Midbrain (tissue), 1 donor: Measurements from ENCODE around the gene EFL1.
"Not testable (repeated sequence)": the region's sequence is repeated elsewhere in the genome, so short reads cannot be mapped to it uniquely, and the experiment has no call there.

ENCODE experiments used
- DNase-seq: peaks from one replicate; lab custom pipeline; 2025; lab: John Stamatoyannopoulos, UW

Gene EFL1

GRCh38 chr15:82262422-82263026 lies at the start of gene EFL1, which contains the start of gene SAXO2:
Gene EFL1 (minus strand): TSS chr15:82262734. CDS start chr15:82261778, 956 bp downstream.
Gene SAXO2 (plus strand): TSS chr15:82262818. CDS start chr15:82262880, 62 bp downstream.
- DNase-seq = peak; percentile 87

GRCh38 chr15:82311321-82311720 lies 48.8 kb upstream of the EFL1 start:
- not testable (repeated sequence) for DNase-seq

- no peak for DNase-seq
Observed at GRCh38 chr15:82309802-82310201, 47.3 kb upstream of the EFL1 start.

- no peak for DNase-seq
Observed at GRCh38 chr15:82307714-82308081, 45.2 kb upstream of the EFL1 start.

GRCh38 chr15:82306791-82307713 lies 44.5 kb upstream of the EFL1 start:
- no peak for DNase-seq

- no peak for DNase-seq
Observed at GRCh38 chr15:82305621-82306048, 43.1 kb upstream of the EFL1 start.

GRCh38 chr15:82304778-82305090 lies 42.2 kb upstream of the EFL1 start:
- no peak for DNase-seq

- no peak for DNase-seq
Observed at GRCh38 chr15:82303956-82304777, 41.6 kb upstream of the EFL1 start.

- no peak for DNase-seq
Observed at GRCh38 chr15:82301296-82302016, 38.9 kb upstream of the EFL1 start.

- DNase-seq = no peak
Observed at GRCh38 chr15:82300883-82301282, 38.3 kb upstream of the EFL1 start.

GRCh38 chr15:82300326-82300725 lies 37.8 kb upstream of the EFL1 start:
- DNase-seq = not testable (repeated sequence)

GRCh38 chr15:82299511-82299914 lies 37.0 kb upstream of the EFL1 start:
- not testable (repeated sequence) for DNase-seq

GRCh38 chr15:82298520-82298919 lies 36.0 kb upstream of the EFL1 start:
- DNase-seq = no peak

GRCh38 chr15:82298032-82298431 lies 35.5 kb upstream of the EFL1 start:
- DNase-seq = no peak

- no peak for DNase-seq
Observed at GRCh38 chr15:82297546-82297945, 35.0 kb upstream of the EFL1 start.

- no peak for DNase-seq
Observed at GRCh38 chr15:82294061-82294690, 31.6 kb upstream of the EFL1 start.

- DNase-seq = no peak
Observed at GRCh38 chr15:82292271-82292670, 29.7 kb upstream of the EFL1 start.

- not testable (repeated sequence) for DNase-seq
Observed at GRCh38 chr15:82288202-82288601, 25.7 kb upstream of the EFL1 start.

- not testable (repeated sequence) for DNase-seq
Observed at GRCh38 chr15:82286475-82286874, 23.9 kb upstream of the EFL1 start.

- not testable (repeated sequence) for DNase-seq
Observed at GRCh38 chr15:82284381-82284780, 21.8 kb upstream of the EFL1 start.

- DNase-seq = not testable (repeated sequence)
Observed at GRCh38 chr15:82282386-82282785, 19.9 kb upstream of the EFL1 start.
